H9 (cell line): ENCODE data around the gene FAU. TPM values are rescaled to one million over a fixed set of nuclear protein-coding genes. Genes with fewer than 3 reads are reported as not detected.

ENCODE experiments used
- DNase-seq: peaks from one replicate; pipeline ENCODE4 v3.0.0-alpha.2; 2017
- H2AFZ ChIP-seq: one replicate; pipeline ENCODE4 v1.6.1; 2013; ENCODE audit warnings: mild to moderate bottlenecking, low read length, control low read depth, moderate library complexity
- H2AK5ac ChIP-seq: 2 replicates; pipeline ENCODE4 v1.6.1; 2013; ENCODE audit warnings: low read length, control low read depth, mixed read lengths; ENCODE audit not compliant: insufficient read length
- H2BK120ac ChIP-seq: one replicate; pipeline ENCODE4 v1.6.1; 2013; ENCODE audit warnings: low read depth, mild to moderate bottlenecking, low read length, control low read depth, inconsistent platforms; ENCODE audit not compliant: poor library complexity, severe bottlenecking
- H2BK12ac ChIP-seq: 2 replicates; pipeline ENCODE4 v1.6.1; 2013; ENCODE audit warnings: low read length, control low read depth, mixed read lengths, low read depth; ENCODE audit not compliant: insufficient read length
- H2BK15ac ChIP-seq: 2 replicates; pipeline ENCODE4 v1.6.1; 2013; ENCODE audit warnings: low read depth, low read length, control low read depth
- H2BK20ac ChIP-seq: one replicate; pipeline ENCODE4 v1.6.1; 2013; ENCODE audit warnings: low read depth, mild to moderate bottlenecking, low read length, control low read depth, inconsistent platforms; ENCODE audit not compliant: poor library complexity, severe bottlenecking
- H2BK5ac ChIP-seq: 2 replicates; pipeline ENCODE4 v1.6.1; 2013; ENCODE audit warnings: low read length, control low read depth, mixed read lengths; ENCODE audit not compliant: insufficient read length
- H3K14ac ChIP-seq: 2 replicates; pipeline ENCODE4 v1.6.1; 2013; ENCODE audit warnings: low read length, control low read depth; ENCODE audit not compliant: insufficient read depth
- H3K18ac ChIP-seq: 2 replicates; pipeline ENCODE4 v1.6.1; 2013; ENCODE audit warnings: low read depth, mild to moderate bottlenecking, mixed read lengths, low read length, control low read depth; ENCODE audit not compliant: insufficient read length
- H3K23ac ChIP-seq: 2 replicates; pipeline ENCODE4 v1.6.1; 2013; ENCODE audit warnings: low read length, control low read depth, mixed read lengths, low read depth; ENCODE audit not compliant: insufficient read length
- H3K23me2 ChIP-seq: 2 replicates; pipeline ENCODE4 v1.6.1; 2013; ENCODE audit warnings: low read depth, mild to moderate bottlenecking, mixed read lengths, low read length, control low read depth; ENCODE audit not compliant: insufficient read length, poor library complexity, severe bottlenecking
- H3K27ac ChIP-seq: 2 replicates; pipeline ENCODE4 v1.5.1; 2013; ENCODE audit warnings: low read length, control low read depth, mixed read lengths, low read depth; ENCODE audit not compliant: insufficient read length
- H3K27me3 ChIP-seq: 2 replicates; pipeline ENCODE4 v1.6.1; 2013; ENCODE audit warnings: low read length, control low read depth, inconsistent platforms; ENCODE audit not compliant: insufficient read depth
- H3K4ac ChIP-seq: 2 replicates; pipeline ENCODE4 v1.6.1; 2013; ENCODE audit warnings: low read depth, mild to moderate bottlenecking, control low read depth, inconsistent platforms, low read length, moderate library complexity
- H3K4me1 ChIP-seq: 2 replicates; pipeline ENCODE4 v1.6.1; 2013; ENCODE audit warnings: low read length, control low read depth, inconsistent platforms; ENCODE audit not compliant: insufficient read depth
- H3K4me2 ChIP-seq: 2 replicates; pipeline ENCODE4 v1.6.1; 2013; ENCODE audit warnings: low read length, control low read depth, mixed read lengths; ENCODE audit not compliant: insufficient read length, insufficient read depth
- H3K56ac ChIP-seq: 2 replicates; pipeline ENCODE4 v1.6.1; 2013; ENCODE audit warnings: low read depth, mild to moderate bottlenecking, mixed read lengths, low read length, control low read depth; ENCODE audit not compliant: insufficient read length
- H3K79me1 ChIP-seq: 2 replicates; pipeline ENCODE4 v1.6.1; 2013; ENCODE audit warnings: low read depth, mild to moderate bottlenecking, moderate library complexity, low read length, control low read depth, inconsistent platforms; ENCODE audit not compliant: insufficient read depth, poor library complexity, severe bottlenecking
- H3K79me2 ChIP-seq: 2 replicates; pipeline ENCODE4 v1.6.1; 2013; ENCODE audit warnings: low read length, control low read depth, inconsistent platforms; ENCODE audit not compliant: insufficient read depth
- H3K9ac ChIP-seq: 2 replicates; pipeline ENCODE4 v1.6.1; 2013; ENCODE audit warnings: low read length, control low read depth, mixed read lengths; ENCODE audit not compliant: insufficient read length; ENCODE audit errors: extremely low read depth
- H3K9me3 ChIP-seq: one replicate; pipeline ENCODE4 v1.6.1; 2013; ENCODE audit warnings: low read depth, low read length, inconsistent platforms; ENCODE audit not compliant: control insufficient read depth
- H3T11ph ChIP-seq: one replicate; pipeline ENCODE4 v1.6.1; 2013; ENCODE audit warnings: mild to moderate bottlenecking, low read length, control low read depth, inconsistent platforms
- H4K20me1 ChIP-seq: one replicate; pipeline ENCODE4 v1.6.1; 2013; ENCODE audit not compliant: control insufficient read depth, insufficient read length, insufficient read depth
- H4K5ac ChIP-seq: 2 replicates; pipeline ENCODE4 v1.6.1; 2013; ENCODE audit warnings: low read depth, mild to moderate bottlenecking, mixed read lengths, low read length, control low read depth; ENCODE audit not compliant: insufficient read length
- H4K8ac ChIP-seq: replicated peaks from 2 replicates; pipeline ENCODE4 v1.6.1; 2013; ENCODE audit warnings: low read length, control low read depth, mixed read lengths, low read depth; ENCODE audit not compliant: insufficient read length
- H4K91ac ChIP-seq: 2 replicates; pipeline ENCODE4 v1.6.1; 2013; ENCODE audit warnings: low read depth, mild to moderate bottlenecking, moderate library complexity, mixed read lengths, low read length, control low read depth; ENCODE audit not compliant: insufficient read length
- H3K27ac Mint-ChIP-seq, 3 experiments: 2 replicates in 2 of 3; 3 replicates in 1 of 3; pipeline ENCODE4 v1.8.0; 2020 to 2021; ENCODE audit warnings: mixed read lengths in 3 of 3, mild to moderate bottlenecking in 1 of 3, moderate library complexity in 1 of 3
- H3K27me3 Mint-ChIP-seq: 2 replicates; pipeline ENCODE4 v1.8.0; 2021; ENCODE audit warnings: low read depth, mild to moderate bottlenecking, moderate library complexity, mixed read lengths
- H3K36me3 Mint-ChIP-seq, 3 experiments: 2 replicates in 2 of 3; 3 replicates in 1 of 3; pipeline ENCODE4 v1.8.0; 2020 to 2021; ENCODE audit warnings: low read depth in 3 of 3, mixed read lengths in 3 of 3; ENCODE audit not compliant: insufficient read depth in 1 of 3
- H3K4me1 Mint-ChIP-seq, 2 experiments: 2 replicates each; pipeline ENCODE4 v1.8.0; 2020; ENCODE audit warnings: mixed read lengths in 2 of 2
- H3K4me3 Mint-ChIP-seq, 2 experiments: 2 replicates in 1 of 2; 3 replicates in 1 of 2; pipeline ENCODE4 v1.8.0; 2020 to 2021; ENCODE audit warnings: mild to moderate bottlenecking in 2 of 2, mixed read lengths in 2 of 2, moderate library complexity in 1 of 2
- H3K9me3 Mint-ChIP-seq, 2 experiments: 2 replicates in 1 of 2; 3 replicates in 1 of 2; pipeline ENCODE4 v1.8.0; 2020; ENCODE audit warnings: mild to moderate bottlenecking in 2 of 2, mixed read lengths in 2 of 2, moderate library complexity in 1 of 2
- WGBS: extraction: QIAGEN DNeasy Blood & Tissue Kit; methylation state at CpG from one replicate; pipeline ENCODE4 v1.1.7; 2013; ENCODE audit warnings: missing lambda C conversion rate, low lambda C conversion rate, mixed read lengths; ENCODE audit not compliant: insufficient read length; ENCODE audit errors: extremely low coverage; 5-methylcytosine and 5-hydroxymethylcytosine counted together
- total RNA-seq: library from RNA; stranded (reverse); gene quantifications from 2 replicates; pipeline ENCODE4 v1.2.1, GENCODE V29; 2021
- TF ChIP-seq, protein P1 (sequence below): fragments of 200-600 bp; sonication (generic); conservative IDR thresholded peaks from 3 replicates; pipeline ENCODE4 v1.8.0; 2021; ENCODE audit warnings: antibody characterized with exemption, mild to moderate bottlenecking

Gene FAU
- total RNA-seq, 1 experiment from 2014 or later = 898 TPM

DNA sequence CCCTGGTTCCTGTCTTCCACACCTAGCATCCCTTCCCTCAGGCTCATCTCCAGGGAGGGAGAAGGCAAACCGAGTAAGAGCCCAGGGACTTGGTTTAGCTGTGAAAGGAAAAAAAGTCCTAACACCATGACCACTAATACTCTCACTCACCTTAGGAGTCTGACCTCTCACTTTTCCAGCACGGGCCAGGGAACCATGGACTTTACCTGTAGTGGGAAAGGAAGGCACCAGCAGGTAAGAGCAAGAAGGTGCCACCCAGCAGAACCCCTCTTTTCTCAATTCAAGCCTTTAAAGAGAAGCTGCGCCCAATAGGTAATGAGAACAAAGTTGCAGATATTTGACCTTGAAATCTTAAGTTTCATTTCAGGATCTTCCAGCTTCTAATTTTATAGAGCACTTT, 1.1 kb downstream of the FAU start:
- no peaks in the 10 kb centered on the region for H3K9me3 Mint-ChIP-seq
- no peak overlapping the region for H4K5ac ChIP-seq
- peak overlapping the region; percentile 81 for H3K4me2 ChIP-seq
- peaks cover 5% of the 10 kb centered on the region for H3K79me1 ChIP-seq
- peaks cover 35 to 71% (median 60%) of the 10 kb centered on the region in 3 experiments for H3K36me3 Mint-ChIP-seq
- no peaks in the 10 kb centered on the region for H3K9me3 ChIP-seq
- no peak overlapping the region for H3T11ph ChIP-seq
- H2BK20ac ChIP-seq = no peak overlapping the region
- no peaks in the 10 kb centered on the region for H4K20me1 ChIP-seq
- no peak overlapping the region for H2BK120ac ChIP-seq
- no peak for DNase-seq
- no peak overlapping the region for H3K18ac ChIP-seq
- no peak overlapping the region for H2AK5ac ChIP-seq
- peak overlapping the region; percentile 100 for H3K4me3 Mint-ChIP-seq
- H2BK5ac ChIP-seq = no peak overlapping the region
- H3K14ac ChIP-seq = no peak overlapping the region
- H4K8ac ChIP-seq = no peak overlapping the region
- WGBS = no CpG with 5 or more reads among the region's 3 CpGs
- no peak overlapping the region for H3K23ac ChIP-seq
- peaks cover 12% of the 10 kb centered on the region for H3K23me2 ChIP-seq
- H3K9ac ChIP-seq = no peak overlapping the region
- no peak overlapping the region for H3K27ac ChIP-seq
- H2BK12ac ChIP-seq = no peak overlapping the region
- H2BK15ac ChIP-seq = no peak overlapping the region
- H3K27ac Mint-ChIP-seq = peak overlapping the region; percentile 99 to 100 (median 100); a peak in 6 of 7 replicates
- H3K27me3 ChIP-seq = no peaks in the 10 kb centered on the region
- no peak overlapping the region for H3K4ac ChIP-seq
- no peak overlapping the region for H2AFZ ChIP-seq
- H3K4me1 Mint-ChIP-seq = peaks cover 6 to 21% of the 10 kb centered on the region in 2 experiments
- H4K91ac ChIP-seq = no peak overlapping the region
- H3K27me3 Mint-ChIP-seq = peaks cover 1% of the 10 kb centered on the region; the same call in 1 of the 2 replicates
- peaks cover 9% of the 10 kb centered on the region; the same call in 1 of the 2 replicates for H3K79me2 ChIP-seq
- no peaks in the 10 kb centered on the region for H3K4me1 ChIP-seq
- TF ChIP-seq, protein P1, sequence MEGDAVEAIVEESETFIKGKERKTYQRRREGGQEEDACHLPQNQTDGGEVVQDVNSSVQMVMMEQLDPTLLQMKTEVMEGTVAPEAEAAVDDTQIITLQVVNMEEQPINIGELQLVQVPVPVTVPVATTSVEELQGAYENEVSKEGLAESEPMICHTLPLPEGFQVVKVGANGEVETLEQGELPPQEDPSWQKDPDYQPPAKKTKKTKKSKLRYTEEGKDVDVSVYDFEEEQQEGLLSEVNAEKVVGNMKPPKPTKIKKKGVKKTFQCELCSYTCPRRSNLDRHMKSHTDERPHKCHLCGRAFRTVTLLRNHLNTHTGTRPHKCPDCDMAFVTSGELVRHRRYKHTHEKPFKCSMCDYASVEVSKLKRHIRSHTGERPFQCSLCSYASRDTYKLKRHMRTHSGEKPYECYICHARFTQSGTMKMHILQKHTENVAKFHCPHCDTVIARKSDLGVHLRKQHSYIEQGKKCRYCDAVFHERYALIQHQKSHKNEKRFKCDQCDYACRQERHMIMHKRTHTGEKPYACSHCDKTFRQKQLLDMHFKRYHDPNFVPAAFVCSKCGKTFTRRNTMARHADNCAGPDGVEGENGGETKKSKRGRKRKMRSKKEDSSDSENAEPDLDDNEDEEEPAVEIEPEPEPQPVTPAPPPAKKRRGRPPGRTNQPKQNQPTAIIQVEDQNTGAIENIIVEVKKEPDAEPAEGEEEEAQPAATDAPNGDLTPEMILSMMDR = no peak
- H3K56ac ChIP-seq = no peak overlapping the region
